Right lobe of liver (tissue), 4 donors: ENCODE measurements around the gene SGCD.

ENCODE experiments used
- POLR2A ChIP-seq: fragments of 450-650 bp; IDR thresholded peaks from one replicate; pipeline ENCODE4 v1.6.1; 2017; ENCODE audit warnings: antibody characterized with exemption, mild to moderate bottlenecking
- TF ChIP-seq, protein P1 (sequence below), 4 donors: fragments of 200-600 bp in 3 of 4; fragments of 450-650 bp in 1 of 4; IDR thresholded peaks; one replicate each; pipeline versions ENCODE4 v1.5.1 to v1.8.0; 2016 to 2022; ENCODE audit warnings: antibody characterized with exemption in 4 of 4, mild to moderate bottlenecking in 2 of 4
- donor health status: DM: no; HTN: no; CAD: no.
- donor health status: DM: no; HTN: no; CAD: no.
- donor health status: DM: no; HTN: yes; CAD: no.

DNA sequence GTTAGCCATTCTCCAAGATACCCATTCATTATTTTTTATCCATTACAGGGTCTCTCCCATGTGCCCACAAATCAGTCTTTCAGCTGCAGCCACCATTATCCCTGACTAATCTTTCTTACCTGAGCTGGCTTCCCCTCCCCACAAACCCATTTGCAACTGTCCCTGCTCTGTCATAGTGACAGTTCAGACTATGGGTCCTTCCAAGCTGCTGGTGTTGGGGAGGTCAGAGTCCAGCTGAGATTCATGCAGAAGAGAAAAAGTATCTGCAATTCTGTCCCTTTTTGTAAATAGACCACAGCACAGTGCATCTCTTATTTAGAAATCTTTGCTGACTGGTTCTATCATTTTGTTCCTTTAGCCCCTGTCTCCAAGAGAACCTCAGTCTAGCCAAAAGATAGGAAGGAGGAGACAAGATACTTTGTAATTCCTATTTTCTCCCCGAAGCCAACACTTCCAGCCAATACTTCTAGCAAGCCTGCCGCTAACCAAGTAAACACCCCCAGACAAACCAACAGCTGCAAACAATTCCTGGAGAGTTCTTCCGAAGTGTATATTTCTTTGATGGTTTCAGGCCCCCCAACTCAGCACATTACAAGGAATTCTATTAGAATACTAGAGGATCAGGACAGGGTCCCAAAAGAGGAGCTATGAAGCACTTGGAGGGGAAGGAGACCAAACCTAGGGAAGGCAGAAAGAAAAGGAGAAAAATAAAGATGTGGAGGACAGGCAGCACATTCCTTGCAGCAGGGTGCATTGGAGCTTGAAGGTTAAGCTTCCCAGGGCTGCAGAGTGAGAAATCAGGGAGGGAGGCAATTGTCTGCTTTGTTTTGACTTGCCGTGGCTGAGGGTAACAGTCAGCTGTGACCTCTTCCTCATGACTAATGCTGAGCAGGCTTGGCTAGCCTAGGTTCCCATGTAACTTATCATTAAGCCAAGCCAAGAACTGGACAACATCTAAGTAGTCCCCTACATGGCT is 148.5 kb downstream of the SGCD start:
- TF ChIP-seq, protein P1, sequence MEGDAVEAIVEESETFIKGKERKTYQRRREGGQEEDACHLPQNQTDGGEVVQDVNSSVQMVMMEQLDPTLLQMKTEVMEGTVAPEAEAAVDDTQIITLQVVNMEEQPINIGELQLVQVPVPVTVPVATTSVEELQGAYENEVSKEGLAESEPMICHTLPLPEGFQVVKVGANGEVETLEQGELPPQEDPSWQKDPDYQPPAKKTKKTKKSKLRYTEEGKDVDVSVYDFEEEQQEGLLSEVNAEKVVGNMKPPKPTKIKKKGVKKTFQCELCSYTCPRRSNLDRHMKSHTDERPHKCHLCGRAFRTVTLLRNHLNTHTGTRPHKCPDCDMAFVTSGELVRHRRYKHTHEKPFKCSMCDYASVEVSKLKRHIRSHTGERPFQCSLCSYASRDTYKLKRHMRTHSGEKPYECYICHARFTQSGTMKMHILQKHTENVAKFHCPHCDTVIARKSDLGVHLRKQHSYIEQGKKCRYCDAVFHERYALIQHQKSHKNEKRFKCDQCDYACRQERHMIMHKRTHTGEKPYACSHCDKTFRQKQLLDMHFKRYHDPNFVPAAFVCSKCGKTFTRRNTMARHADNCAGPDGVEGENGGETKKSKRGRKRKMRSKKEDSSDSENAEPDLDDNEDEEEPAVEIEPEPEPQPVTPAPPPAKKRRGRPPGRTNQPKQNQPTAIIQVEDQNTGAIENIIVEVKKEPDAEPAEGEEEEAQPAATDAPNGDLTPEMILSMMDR (IDR thresholded peaks at IDR 0.05) = no peak
- TF ChIP-seq POLR2A = no peak
